GM19193 (cell line): ENCODE results near the gene MUC12.

Source experiments
- POLR2A ChIP-seq: IDR thresholded peaks from 4 replicates; pipeline ENCODE4 v1.6.1; 2011; ENCODE audit not compliant: insufficient read depth, insufficient read length; ENCODE audit errors: extremely low read depth

Gene MUC12

GRCh38 chr7:100952641-100953040, 16.7 kb upstream of the MUC12 start:
- no peak for TF ChIP-seq POLR2A

GRCh38 chr7:100957832-100958421, 11.4 kb upstream of the MUC12 start:
- no peak for TF ChIP-seq POLR2A

- no peak for TF ChIP-seq POLR2A
Measured at GRCh38 chr7:100959894-100960293, 9.5 kb upstream of the MUC12 start.

- TF ChIP-seq POLR2A = no peak
Measured at GRCh38 chr7:100962537-100962936, 6.8 kb upstream of the MUC12 start.

- TF ChIP-seq POLR2A = no peak
Measured at GRCh38 chr7:100963386-100963785, 6.0 kb upstream of the MUC12 start.

- TF ChIP-seq POLR2A = no peak
Measured at GRCh38 chr7:100963874-100964273, 5.5 kb upstream of the MUC12 start.

- TF ChIP-seq POLR2A = no peak
Measured at GRCh38 chr7:100964630-100965029, 4.7 kb upstream of the MUC12 start.

GRCh38 chr7:100965045-100965722, 4.2 kb upstream of the MUC12 start:
- TF ChIP-seq POLR2A = no peak

GRCh38 chr7:100965723-100966541, 3.4 kb upstream of the MUC12 start:
- TF ChIP-seq POLR2A = no peak

- no peak for TF ChIP-seq POLR2A
Measured at GRCh38 chr7:100966542-100967291, 2.6 kb upstream of the MUC12 start.

- no peak for TF ChIP-seq POLR2A
Measured at GRCh38 chr7:100967292-100967863, 2.0 kb upstream of the MUC12 start.

- TF ChIP-seq POLR2A = no peak
Measured at GRCh38 chr7:100968031-100968430, 1.3 kb upstream of the MUC12 start.

- no peak for TF ChIP-seq POLR2A
Measured at GRCh38 chr7:100968650-100969049, 715 bp upstream of the MUC12 start.

- no peak for TF ChIP-seq POLR2A
Measured at GRCh38 chr7:100971111-100972001, 2.0 kb downstream of the MUC12 start.

- TF ChIP-seq POLR2A = no peak
Measured at GRCh38 chr7:100972002-100972347, 2.6 kb downstream of the MUC12 start.

- no peak for TF ChIP-seq POLR2A
Measured at GRCh38 chr7:100974021-100974420, 4.7 kb downstream of the MUC12 start.
